ENCODE data around the gene GBGT1. TPM values are rescaled to one million over a fixed set of nuclear protein-coding genes. Genes with fewer than 3 reads are reported as not detected.

The GBGT1 gene
- total RNA-seq, 1 donor: 4.7 TPM

DNA sequence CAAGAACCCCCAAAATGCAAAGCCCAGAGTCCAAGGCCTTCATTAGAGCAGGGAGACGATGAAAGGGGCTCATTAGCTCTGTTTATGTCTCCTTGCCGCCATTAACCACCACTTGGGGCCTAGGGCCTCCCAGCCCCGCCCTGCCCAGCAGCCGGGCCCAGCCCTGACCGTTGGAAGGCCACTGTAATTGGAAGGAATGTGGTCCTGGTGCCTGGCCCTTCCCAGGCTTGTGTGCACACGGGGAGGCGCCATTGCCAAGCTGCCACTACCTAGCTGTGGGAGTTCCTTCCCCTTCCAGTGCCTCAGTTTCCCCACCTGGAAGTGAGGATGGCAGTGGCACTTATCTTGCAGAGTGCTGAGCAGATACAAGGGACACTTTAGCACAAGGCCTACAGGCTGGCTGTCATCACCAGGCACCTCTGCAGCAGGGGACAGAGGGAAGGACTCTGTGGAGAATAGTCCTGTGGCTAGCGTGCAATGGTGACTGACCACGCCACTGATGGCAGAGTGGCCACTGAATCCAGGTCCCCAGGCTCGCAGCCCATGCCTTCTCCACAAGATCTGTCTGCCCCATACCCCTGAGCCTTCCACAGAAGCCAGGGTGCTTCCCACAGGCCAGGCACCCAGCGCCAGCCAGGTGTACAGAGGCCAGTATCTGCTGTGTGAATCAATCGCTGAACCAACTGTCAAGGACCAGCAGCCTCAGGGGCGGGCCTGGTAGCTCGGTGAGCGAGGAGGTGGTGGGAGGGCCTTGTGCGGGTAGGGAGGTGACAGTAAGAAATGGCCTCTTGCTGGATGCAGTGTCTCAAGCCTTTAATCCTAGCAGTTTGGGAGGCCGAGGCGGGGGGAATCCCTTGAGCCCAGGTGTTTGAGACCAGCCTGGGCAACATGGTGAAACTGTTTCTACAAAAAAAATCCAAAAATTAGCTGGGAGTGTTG is 20.8 kb downstream of the GBGT1 start:
- no peak overlapping the region for H3K4me3 ChIP-seq (ENCODE audit: low read depth, low read length)
- DNase-seq (ENCODE audit: low read depth): no peak
- TF ChIP-seq, protein P1, sequence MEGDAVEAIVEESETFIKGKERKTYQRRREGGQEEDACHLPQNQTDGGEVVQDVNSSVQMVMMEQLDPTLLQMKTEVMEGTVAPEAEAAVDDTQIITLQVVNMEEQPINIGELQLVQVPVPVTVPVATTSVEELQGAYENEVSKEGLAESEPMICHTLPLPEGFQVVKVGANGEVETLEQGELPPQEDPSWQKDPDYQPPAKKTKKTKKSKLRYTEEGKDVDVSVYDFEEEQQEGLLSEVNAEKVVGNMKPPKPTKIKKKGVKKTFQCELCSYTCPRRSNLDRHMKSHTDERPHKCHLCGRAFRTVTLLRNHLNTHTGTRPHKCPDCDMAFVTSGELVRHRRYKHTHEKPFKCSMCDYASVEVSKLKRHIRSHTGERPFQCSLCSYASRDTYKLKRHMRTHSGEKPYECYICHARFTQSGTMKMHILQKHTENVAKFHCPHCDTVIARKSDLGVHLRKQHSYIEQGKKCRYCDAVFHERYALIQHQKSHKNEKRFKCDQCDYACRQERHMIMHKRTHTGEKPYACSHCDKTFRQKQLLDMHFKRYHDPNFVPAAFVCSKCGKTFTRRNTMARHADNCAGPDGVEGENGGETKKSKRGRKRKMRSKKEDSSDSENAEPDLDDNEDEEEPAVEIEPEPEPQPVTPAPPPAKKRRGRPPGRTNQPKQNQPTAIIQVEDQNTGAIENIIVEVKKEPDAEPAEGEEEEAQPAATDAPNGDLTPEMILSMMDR (IDR thresholded peaks at IDR 0.05; ENCODE audit: insufficient read depth, low read depth, low read length): no peak

DNA sequence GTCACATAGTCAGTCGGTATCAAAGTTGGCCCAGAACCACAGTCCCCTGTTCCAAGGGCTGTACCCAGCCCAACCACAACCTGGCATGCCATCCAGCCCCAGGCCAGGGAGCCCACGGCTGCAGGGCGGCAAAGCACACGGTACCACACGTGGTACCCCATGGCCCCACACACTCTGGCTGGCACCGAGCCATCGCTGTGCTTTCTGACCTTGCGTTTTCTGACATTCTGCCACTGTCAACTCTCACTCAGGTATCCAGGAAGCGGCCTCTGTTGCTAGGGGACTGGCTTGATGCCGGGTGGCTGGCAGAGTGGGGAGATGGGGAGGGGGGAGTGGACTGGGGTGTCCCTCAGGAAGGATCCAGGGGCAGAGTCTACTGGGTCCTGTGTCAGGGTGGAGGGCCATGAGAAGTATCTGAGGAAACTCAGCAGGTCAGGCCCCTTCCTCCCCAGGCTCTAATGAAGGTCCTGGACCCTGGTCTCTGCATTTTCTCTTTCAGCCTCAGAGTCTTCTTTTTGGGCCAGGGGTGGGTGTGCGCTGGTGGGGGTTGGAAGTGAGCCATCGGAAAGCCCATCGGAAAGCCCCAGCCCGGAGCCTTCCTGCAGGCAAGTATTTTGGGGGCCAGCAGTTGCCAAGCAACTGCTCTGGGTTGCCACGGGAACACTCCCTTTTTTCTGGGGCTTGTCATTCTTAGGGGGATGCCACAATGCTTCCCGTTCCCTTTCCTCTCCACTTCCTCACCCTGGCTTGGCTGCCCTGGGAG is 21.7 kb downstream of the GBGT1 start:
- no peak overlapping the region for H3K4me3 ChIP-seq (ENCODE audit: low read depth, low read length)
- TF ChIP-seq, protein P1 (IDR thresholded peaks at IDR 0.05; ENCODE audit: insufficient read depth, low read depth, low read length): no peak
- no peak for DNase-seq (ENCODE audit: low read depth)

DNA sequence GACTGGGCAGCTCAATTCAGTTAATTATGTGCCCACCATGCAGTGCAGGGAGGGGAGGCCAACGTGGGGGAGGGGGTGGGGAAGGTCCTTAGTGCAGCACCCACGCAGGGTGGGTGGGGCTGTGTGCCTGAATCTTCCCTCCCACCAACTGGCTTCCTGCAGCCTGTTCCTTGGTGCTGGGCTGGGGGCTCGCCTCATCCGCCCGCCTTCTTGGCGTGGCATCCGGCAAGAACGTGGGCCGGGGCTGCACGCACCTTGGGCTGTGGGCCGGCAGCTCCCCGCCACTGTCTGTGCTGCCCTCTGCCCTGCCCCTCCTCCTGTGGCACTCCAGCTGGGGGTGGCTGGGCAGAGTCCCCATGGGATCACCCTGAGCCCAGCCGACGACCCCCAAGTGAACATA is 23.1 kb downstream of the GBGT1 start:
- TF ChIP-seq, protein P1 (IDR thresholded peaks at IDR 0.05; ENCODE audit: insufficient read depth, low read depth, low read length): no peak
- no peak for DNase-seq (ENCODE audit: low read depth)
- no peak overlapping the region for H3K4me3 ChIP-seq (ENCODE audit: low read depth, low read length)

DNA sequence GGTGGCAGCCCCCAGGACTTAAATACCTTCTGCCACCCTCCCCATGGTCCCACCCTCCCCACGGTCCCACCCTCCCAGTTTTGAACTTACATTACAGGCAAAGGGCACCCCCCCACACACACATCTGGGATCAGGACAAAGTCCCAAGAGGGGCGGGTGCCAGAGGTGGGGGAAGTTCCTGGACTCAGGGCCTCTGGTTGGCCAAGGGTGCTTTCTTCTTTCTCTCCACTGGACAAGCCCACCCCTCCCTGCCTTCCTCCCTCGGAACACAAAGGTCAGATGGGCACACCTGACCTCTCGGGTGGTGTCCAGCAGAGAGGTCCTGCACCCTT is 23.6 kb downstream of the GBGT1 start:
- TF ChIP-seq, protein P1 (IDR thresholded peaks at IDR 0.05; ENCODE audit: insufficient read depth, low read depth, low read length): no peak
- no peak overlapping the region for H3K4me3 ChIP-seq (ENCODE audit: low read depth, low read length)
- DNase-seq (ENCODE audit: low read depth): no peak

DNA sequence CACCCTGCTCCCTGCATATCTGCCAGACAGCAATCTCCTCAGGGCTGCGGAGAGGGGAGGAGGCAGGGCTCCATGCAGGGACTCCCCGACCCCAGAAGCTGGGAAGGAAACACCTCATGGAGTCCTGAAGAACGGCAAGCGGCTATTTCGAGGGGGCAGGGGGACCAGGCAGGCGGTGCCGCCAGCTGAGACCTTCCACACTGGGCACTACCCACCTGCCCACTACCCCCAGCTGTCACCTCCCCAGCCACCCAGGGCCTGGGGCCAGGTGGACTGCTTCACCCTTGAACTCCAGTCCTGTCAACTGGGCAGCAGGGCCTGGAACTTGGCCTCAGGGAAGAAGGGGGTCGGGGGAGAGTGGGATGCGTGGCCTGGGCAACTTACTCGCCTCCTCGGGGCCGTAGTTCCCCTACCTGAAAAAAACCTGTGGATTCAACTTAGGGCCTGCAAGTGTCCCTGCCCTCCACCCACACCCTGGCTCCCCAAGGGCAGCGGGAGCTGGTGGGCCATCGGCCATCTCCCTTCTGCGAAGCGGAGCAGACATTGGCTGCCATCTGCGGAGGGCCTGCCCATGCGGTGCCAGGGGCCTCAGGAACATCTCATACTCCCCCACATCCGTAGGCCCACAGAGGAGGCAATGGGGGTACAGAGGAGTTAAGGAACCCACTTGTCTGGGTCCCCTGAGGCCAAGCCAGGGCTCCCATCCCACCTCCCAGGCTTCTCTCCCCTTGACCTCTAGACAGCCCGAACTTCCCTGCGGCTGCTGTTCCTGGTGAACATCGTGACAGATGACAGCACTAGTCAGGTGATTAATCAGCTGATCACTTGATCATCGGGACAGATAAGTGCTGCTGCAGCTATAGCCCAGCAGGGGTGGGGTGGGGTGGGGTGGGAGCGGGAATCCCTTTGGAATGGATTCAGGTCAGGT is 24.2 kb downstream of the GBGT1 start:
- TF ChIP-seq, protein P1 (IDR thresholded peaks at IDR 0.05; ENCODE audit: insufficient read depth, low read depth, low read length): no peak
- no peak for DNase-seq (ENCODE audit: low read depth)
- H3K4me3 ChIP-seq (ENCODE audit: low read depth, low read length): no peak overlapping the region

DNA sequence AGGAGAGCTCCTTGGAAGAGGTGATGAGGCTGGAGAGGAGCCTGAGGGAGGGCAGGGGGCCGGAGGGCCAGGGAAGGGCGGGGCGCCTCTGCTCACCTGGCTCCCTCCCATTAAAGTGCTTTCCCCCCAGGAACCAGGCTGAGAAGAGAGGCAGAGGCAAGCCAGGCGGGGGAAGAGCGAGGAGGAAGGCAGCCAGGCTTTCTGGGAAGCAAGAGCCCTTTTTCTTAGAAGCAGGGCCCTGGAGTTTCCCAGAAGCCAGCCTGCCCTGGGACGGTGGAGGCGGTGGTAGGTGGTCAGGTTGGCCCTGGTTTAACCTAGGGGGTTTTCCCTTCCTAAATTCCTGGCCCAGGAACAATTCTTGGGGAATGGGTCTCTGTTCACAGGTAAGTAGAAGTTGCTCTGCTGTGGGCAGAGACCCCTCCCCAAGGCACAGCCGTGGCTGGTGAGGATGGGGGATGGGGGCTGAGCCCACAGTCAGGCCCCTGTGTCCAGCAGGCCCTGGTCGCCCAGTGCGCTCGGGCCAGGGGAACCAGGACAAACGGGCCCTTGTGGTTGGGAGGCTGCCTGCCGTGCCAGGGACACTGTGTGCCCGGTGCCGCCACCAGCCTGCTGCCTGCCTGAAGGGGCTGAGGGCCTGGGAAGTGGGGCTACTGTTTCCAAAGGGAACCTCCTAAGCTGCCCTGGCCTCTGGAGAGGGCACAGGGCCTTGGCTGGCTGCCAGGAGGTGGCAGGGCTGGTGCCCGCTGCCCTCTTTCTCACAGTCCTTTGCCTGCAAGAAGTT is 26.1 kb downstream of the GBGT1 start:
- DNase-seq (ENCODE audit: low read depth): no peak
- no peak overlapping the region for H3K4me3 ChIP-seq (ENCODE audit: low read depth, low read length)
- TF ChIP-seq, protein P1 (IDR thresholded peaks at IDR 0.05; ENCODE audit: insufficient read depth, low read depth, low read length): no peak

All from fibroblast of villous mesenchyme (primary cell).